ENCODE measurements around the gene UPK3BL1. TPM values are rescaled to one million over a fixed set of nuclear protein-coding genes. Genes with fewer than 3 reads are reported as not detected.
"Not testable (repeated sequence)": the region's sequence is repeated elsewhere in the genome, so short reads cannot be mapped to it uniquely, and the experiment has no call there.

UPK3BL1 gene
- total RNA-seq, 1 experiment from 2014 or later, result 51.4 TPM

DNA sequence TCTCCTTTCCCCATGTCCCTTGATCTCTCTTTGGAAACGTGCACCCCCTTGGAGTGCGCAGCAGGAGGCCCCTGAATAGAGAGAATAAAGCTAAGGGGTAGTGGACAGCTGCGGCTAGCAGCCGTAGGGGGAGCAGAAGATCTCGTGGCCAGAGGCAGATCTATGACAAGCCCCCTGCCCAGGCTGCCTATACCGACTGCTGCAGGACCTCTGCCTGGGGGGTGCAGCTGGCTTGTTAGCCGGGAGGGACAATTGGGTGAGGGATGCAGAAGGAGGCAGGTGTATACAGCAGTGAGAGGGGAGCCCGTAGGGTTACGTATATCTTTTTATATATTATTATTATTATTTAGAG lies 29.3 kb upstream of the UPK3BL1 start:
- not testable (repeated sequence) for H3K9me2 ChIP-seq (replicated peaks; ENCODE audit: insufficient read depth, low read length); H3K27ac ChIP-seq (ENCODE audit: low read length); H3K79me2 ChIP-seq (ENCODE audit: low read length); H3K27me3 ChIP-seq (ENCODE audit: low read length); H3K9me3 ChIP-seq (ENCODE audit: low read length); H3K36me3 ChIP-seq (ENCODE audit: insufficient read depth, low read length); H3K4me2 ChIP-seq (ENCODE audit: low read depth, low read length, poor library complexity, severe bottlenecking); H3K9ac ChIP-seq (ENCODE audit: low read length); H3K4me3 ChIP-seq (ENCODE audit: low read length); H4K20me1 ChIP-seq (ENCODE audit: insufficient read depth, low read depth, low read length); H3K4me1 ChIP-seq (ENCODE audit: low read length); DNase-seq; H2AFZ ChIP-seq (ENCODE audit: low read length)

GRCh38 chr7:102671166-102671955 lies 28.8 kb upstream of the UPK3BL1 start, which contains the start of gene POLR2J2:
TSS of gene POLR2J2 (minus strand) at chr7:102671663. CDS start at chr7:102671601, 62 bp downstream.
- H3K9me3 ChIP-seq (ENCODE audit: low read length); H3K4me2 ChIP-seq (ENCODE audit: low read depth, low read length, poor library complexity, severe bottlenecking); H4K20me1 ChIP-seq (ENCODE audit: insufficient read depth, low read depth, low read length); H3K27ac ChIP-seq (ENCODE audit: low read length); H3K4me1 ChIP-seq (ENCODE audit: low read length); H3K79me2 ChIP-seq (ENCODE audit: low read length); H2AFZ ChIP-seq (ENCODE audit: low read length); H3K27me3 ChIP-seq (ENCODE audit: low read length); H3K36me3 ChIP-seq (ENCODE audit: insufficient read depth, low read length); H3K9me2 ChIP-seq (replicated peaks; ENCODE audit: insufficient read depth, low read length): not testable (repeated sequence)
- Histone ChIP-seq H3K4me3 (ENCODE audit: low read length) (peak within 1 kb of the TSS; percentile 58; the same call in 1 of the 2 replicates), H3K9ac (ENCODE audit: low read length) (peak within 1 kb of the TSS; percentile 51)
- DNase-seq, result peak; percentile 91

GRCh38 chr7:102667523-102667922 lies 24.9 kb upstream of the UPK3BL1 start:
- H3K36me3 ChIP-seq (ENCODE audit: insufficient read depth, low read length); H3K4me2 ChIP-seq (ENCODE audit: low read depth, low read length, poor library complexity, severe bottlenecking); DNase-seq; H3K9me2 ChIP-seq (replicated peaks; ENCODE audit: insufficient read depth, low read length); H3K9me3 ChIP-seq (ENCODE audit: low read length); H4K20me1 ChIP-seq (ENCODE audit: insufficient read depth, low read depth, low read length); H2AFZ ChIP-seq (ENCODE audit: low read length); H3K27ac ChIP-seq (ENCODE audit: low read length); H3K79me2 ChIP-seq (ENCODE audit: low read length); H3K4me3 ChIP-seq (ENCODE audit: low read length); H3K9ac ChIP-seq (ENCODE audit: low read length); H3K27me3 ChIP-seq (ENCODE audit: low read length); H3K4me1 ChIP-seq (ENCODE audit: low read length): not testable (repeated sequence)

GRCh38 chr7:102666850-102667249 lies 24.3 kb upstream of the UPK3BL1 start:
- H4K20me1 ChIP-seq (ENCODE audit: insufficient read depth, low read depth, low read length); H3K9me2 ChIP-seq (replicated peaks; ENCODE audit: insufficient read depth, low read length); H3K79me2 ChIP-seq (ENCODE audit: low read length); H3K9me3 ChIP-seq (ENCODE audit: low read length); DNase-seq; H3K4me2 ChIP-seq (ENCODE audit: low read depth, low read length, poor library complexity, severe bottlenecking); H3K36me3 ChIP-seq (ENCODE audit: insufficient read depth, low read length); H3K9ac ChIP-seq (ENCODE audit: low read length); H2AFZ ChIP-seq (ENCODE audit: low read length); H3K4me1 ChIP-seq (ENCODE audit: low read length); H3K27me3 ChIP-seq (ENCODE audit: low read length); H3K27ac ChIP-seq (ENCODE audit: low read length); H3K4me3 ChIP-seq (ENCODE audit: low read length): not testable (repeated sequence)

DNA sequence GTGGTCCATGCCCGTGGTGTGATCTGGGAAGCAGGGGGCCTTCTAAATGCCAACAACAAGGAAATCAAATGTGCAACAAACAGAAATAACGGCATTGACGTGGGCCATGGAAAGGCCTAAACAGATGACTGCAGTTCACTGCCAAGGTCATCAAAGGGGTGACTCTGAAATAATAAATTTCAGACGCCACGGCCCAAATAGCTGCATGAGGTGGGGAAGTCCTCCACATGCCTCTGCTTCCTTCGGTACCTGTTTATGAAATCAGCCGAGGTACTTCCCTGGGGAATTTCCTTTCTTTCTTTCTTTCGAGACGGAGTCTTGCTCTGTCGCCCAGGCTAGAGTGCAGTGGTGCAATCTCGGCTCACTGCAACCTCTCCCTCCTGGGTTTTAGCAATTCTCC lies 22.2 kb upstream of the UPK3BL1 start:
- not testable (repeated sequence) for H3K79me2 ChIP-seq (ENCODE audit: low read length); H4K20me1 ChIP-seq (ENCODE audit: insufficient read depth, low read depth, low read length); H3K4me1 ChIP-seq (ENCODE audit: low read length); H3K4me2 ChIP-seq (ENCODE audit: low read depth, low read length, poor library complexity, severe bottlenecking); H3K27ac ChIP-seq (ENCODE audit: low read length); H3K9me2 ChIP-seq (replicated peaks; ENCODE audit: insufficient read depth, low read length); DNase-seq; H3K4me3 ChIP-seq (ENCODE audit: low read length); H3K36me3 ChIP-seq (ENCODE audit: insufficient read depth, low read length); H2AFZ ChIP-seq (ENCODE audit: low read length); H3K9ac ChIP-seq (ENCODE audit: low read length); H3K9me3 ChIP-seq (ENCODE audit: low read length); H3K27me3 ChIP-seq (ENCODE audit: low read length)

DNA sequence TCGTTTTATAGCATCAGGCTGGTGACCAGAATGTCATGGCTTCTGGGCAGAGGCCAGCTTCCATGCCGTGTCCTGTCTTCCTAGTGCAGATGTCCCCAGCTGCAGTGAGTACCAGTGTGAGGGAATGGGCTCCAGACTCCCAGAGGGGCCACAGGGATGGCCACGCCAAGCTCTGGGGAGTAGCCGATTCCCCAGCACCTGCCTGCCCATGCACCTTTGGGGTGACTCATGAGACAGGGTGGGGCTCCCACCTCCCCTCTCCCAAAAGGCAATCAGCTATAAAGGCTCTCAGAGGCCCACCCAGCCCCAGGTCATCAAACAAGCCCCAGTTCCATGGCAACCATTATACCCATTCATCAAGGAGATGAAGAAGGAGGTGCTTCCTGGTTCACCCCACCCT lies 7.3 kb upstream of the UPK3BL1 start, which contains the start of gene SPDYE2B:
Gene SPDYE2B (plus strand): TSS at position 396 of the 400 bp plus-strand sequence. CDS start 2,030 bp downstream, outside the sequence.
- DNase-seq; H3K4me3 ChIP-seq (ENCODE audit: low read length); H3K27ac ChIP-seq (ENCODE audit: low read length); H3K79me2 ChIP-seq (ENCODE audit: low read length); H3K27me3 ChIP-seq (ENCODE audit: low read length); H4K20me1 ChIP-seq (ENCODE audit: insufficient read depth, low read depth, low read length); H2AFZ ChIP-seq (ENCODE audit: low read length); H3K4me2 ChIP-seq (ENCODE audit: low read depth, low read length, poor library complexity, severe bottlenecking); H3K9ac ChIP-seq (ENCODE audit: low read length); H3K9me3 ChIP-seq (ENCODE audit: low read length); H3K9me2 ChIP-seq (replicated peaks; ENCODE audit: insufficient read depth, low read length); H3K36me3 ChIP-seq (ENCODE audit: insufficient read depth, low read length); H3K4me1 ChIP-seq (ENCODE audit: low read length): not testable (repeated sequence)

DNA sequence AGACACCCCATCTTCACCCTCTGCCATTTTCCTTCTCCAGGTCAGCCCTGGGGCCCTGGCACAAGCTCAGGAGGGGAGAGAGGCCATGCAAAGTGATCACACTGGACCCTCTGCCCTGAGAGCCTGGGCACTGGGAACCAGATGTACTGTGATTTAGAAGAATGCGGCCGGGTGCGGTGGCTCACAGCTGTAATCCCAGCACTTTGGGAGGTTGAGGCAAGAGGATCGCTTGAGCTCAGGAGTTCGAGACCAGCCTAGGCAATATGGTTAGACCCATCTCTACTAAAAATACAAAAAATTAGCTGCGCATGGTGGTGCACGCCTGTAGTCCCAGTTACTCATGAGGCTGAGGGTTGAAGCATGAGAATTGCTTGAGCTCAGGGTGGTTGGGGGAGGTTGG lies 5.2 kb upstream of the UPK3BL1 start:
- not testable (repeated sequence) for DNase-seq; H3K4me2 ChIP-seq (ENCODE audit: low read depth, low read length, poor library complexity, severe bottlenecking); H3K36me3 ChIP-seq (ENCODE audit: insufficient read depth, low read length); H3K27me3 ChIP-seq (ENCODE audit: low read length); H3K4me3 ChIP-seq (ENCODE audit: low read length); H3K9me2 ChIP-seq (replicated peaks; ENCODE audit: insufficient read depth, low read length); H2AFZ ChIP-seq (ENCODE audit: low read length); H3K9me3 ChIP-seq (ENCODE audit: low read length); H3K79me2 ChIP-seq (ENCODE audit: low read length); H3K4me1 ChIP-seq (ENCODE audit: low read length); H3K27ac ChIP-seq (ENCODE audit: low read length); H3K9ac ChIP-seq (ENCODE audit: low read length); H4K20me1 ChIP-seq (ENCODE audit: insufficient read depth, low read depth, low read length)

- H3K4me1 ChIP-seq (ENCODE audit: low read length); H4K20me1 ChIP-seq (ENCODE audit: insufficient read depth, low read depth, low read length); H3K9me2 ChIP-seq (replicated peaks; ENCODE audit: insufficient read depth, low read length); H3K9me3 ChIP-seq (ENCODE audit: low read length); H3K27me3 ChIP-seq (ENCODE audit: low read length); H3K36me3 ChIP-seq (ENCODE audit: insufficient read depth, low read length); H2AFZ ChIP-seq (ENCODE audit: low read length); H3K79me2 ChIP-seq (ENCODE audit: low read length); DNase-seq; H3K27ac ChIP-seq (ENCODE audit: low read length); H3K9ac ChIP-seq (ENCODE audit: low read length); H3K4me2 ChIP-seq (ENCODE audit: low read depth, low read length, poor library complexity, severe bottlenecking); H3K4me3 ChIP-seq (ENCODE audit: low read length): not testable (repeated sequence)
These were observed 813 bp upstream of the UPK3BL1 start for GRCh38 chr7:102643404-102643803.

DNA sequence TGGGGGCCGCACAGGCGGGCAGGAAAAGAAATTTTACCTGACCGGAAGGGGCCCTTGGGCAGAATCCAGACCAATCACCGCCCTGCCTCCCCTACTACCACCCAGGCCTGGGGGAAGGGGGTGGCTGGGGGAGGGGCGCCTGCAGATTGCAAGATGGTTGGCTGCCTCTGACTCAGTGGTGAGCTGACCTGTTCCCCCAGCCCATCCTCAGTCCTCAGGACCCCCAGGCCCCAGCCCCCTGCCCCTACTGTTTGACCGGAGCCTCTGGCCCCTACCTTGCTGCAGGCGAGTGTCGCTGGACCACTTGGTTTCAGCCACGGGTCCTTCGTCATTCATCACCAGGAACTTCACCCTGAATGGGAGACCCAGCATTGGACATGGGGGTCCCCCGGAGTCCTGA lies 3.7 kb downstream of the UPK3BL1 start:
- H3K27me3 ChIP-seq (ENCODE audit: low read length); H3K9me2 ChIP-seq (replicated peaks; ENCODE audit: insufficient read depth, low read length); H3K27ac ChIP-seq (ENCODE audit: low read length); H3K4me2 ChIP-seq (ENCODE audit: low read depth, low read length, poor library complexity, severe bottlenecking); H4K20me1 ChIP-seq (ENCODE audit: insufficient read depth, low read depth, low read length); H2AFZ ChIP-seq (ENCODE audit: low read length); H3K9ac ChIP-seq (ENCODE audit: low read length); H3K79me2 ChIP-seq (ENCODE audit: low read length); H3K4me3 ChIP-seq (ENCODE audit: low read length); H3K9me3 ChIP-seq (ENCODE audit: low read length); H3K36me3 ChIP-seq (ENCODE audit: insufficient read depth, low read length); H3K4me1 ChIP-seq (ENCODE audit: low read length): not testable (repeated sequence)
- peak; percentile 34 for DNase-seq

All from Karpas-422 (cell line).